Uterus (tissue), 4 donors: ENCODE data around the gene TNS1. TPM values are rescaled to one million over a fixed set of nuclear protein-coding genes. Genes with fewer than 3 reads are reported as not detected.
A peak's percentile ranks its signal among the peaks of the same experiment; 100 is the strongest.

Experiments
- DNase-seq, 2 donors: peaks; one replicate each; pipeline ENCODE4 v3.0.0-alpha.2; 2019 to 2020
- H3K27ac ChIP-seq, 2 donors: fragments of 200-600 bp; sonication (generic); 1 replicate in 1 of 2; 2 replicates in 1 of 2; pipeline ENCODE4 v1.5.1; 2016 to 2018
- H3K27me3 ChIP-seq, 2 donors: fragments of 200-600 bp; sonication (generic); one replicate each; pipeline ENCODE4 v1.5.1; 2018 to 2019; ENCODE audit warnings: control low read depth in 1 of 2
- H3K36me3 ChIP-seq, 2 donors: fragments of 200-600 bp; sonication (generic); one replicate each; pipeline ENCODE4 v1.5.1; 2019; ENCODE audit warnings: control low read depth in 1 of 2
- H3K4me1 ChIP-seq, 2 donors: fragments of 200-600 bp; sonication (generic); one replicate each; pipeline ENCODE4 v1.5.1; 2018 to 2019; ENCODE audit warnings: control low read depth in 1 of 2
- H3K4me3 ChIP-seq, 2 donors: fragments of 200-600 bp; sonication (generic); 1 replicate in 1 of 2; 2 replicates in 1 of 2; pipeline ENCODE4 v1.5.1; 2018 to 2019; ENCODE audit warnings: mild to moderate bottlenecking in 1 of 2
- H3K9me3 ChIP-seq, 2 donors: fragments of 200-600 bp; sonication (generic); one replicate each; pipeline ENCODE4 v1.5.1; 2019; ENCODE audit warnings: control low read depth in 1 of 2
- POLR2A ChIP-seq, 2 donors: fragments of 450-650 bp; IDR thresholded peaks; one replicate each; pipeline ENCODE4 v1.6.1; 2016; ENCODE audit warnings: antibody characterized with exemption in 2 of 2, mild to moderate bottlenecking in 1 of 2, moderate library complexity in 1 of 2
- intact Hi-C: fragments of 100-400 bp; cut with DNase I; formaldehyde crosslinking; loops from one replicate; pipeline ENCODE4 v1.15.1; 2023; ENCODE audit warnings: low total_unique reads
- total RNA-seq, 4 donors: library from RNA; depleted of rRNA in 3 of 4; stranded (reverse); fragments of >200 nt in 3 of 4; gene quantifications; one replicate each; pipeline versions ENCODE4 v1.1.0 to v1.2.4, GENCODE V29; 2014 to 2023
- TF ChIP-seq, protein P1 (sequence below), 4 experiments: fragments of 200-600 bp in 2 of 4; fragments of 450-650 bp in 2 of 4; sonication (generic) in 2 of 4; IDR thresholded peaks; one replicate each; pipeline ENCODE4 v1.5.1; 2016 to 2019; ENCODE audit warnings: antibody characterized with exemption in 4 of 4, mild to moderate bottlenecking in 2 of 4, moderate library complexity in 1 of 4
- donor health status: DM: yes; HTN: yes; CAD: no.

TNS1 gene
- total RNA-seq, 4 donors from 2014 or later: 144 to 1,338 (median 313) TPM

DNA sequence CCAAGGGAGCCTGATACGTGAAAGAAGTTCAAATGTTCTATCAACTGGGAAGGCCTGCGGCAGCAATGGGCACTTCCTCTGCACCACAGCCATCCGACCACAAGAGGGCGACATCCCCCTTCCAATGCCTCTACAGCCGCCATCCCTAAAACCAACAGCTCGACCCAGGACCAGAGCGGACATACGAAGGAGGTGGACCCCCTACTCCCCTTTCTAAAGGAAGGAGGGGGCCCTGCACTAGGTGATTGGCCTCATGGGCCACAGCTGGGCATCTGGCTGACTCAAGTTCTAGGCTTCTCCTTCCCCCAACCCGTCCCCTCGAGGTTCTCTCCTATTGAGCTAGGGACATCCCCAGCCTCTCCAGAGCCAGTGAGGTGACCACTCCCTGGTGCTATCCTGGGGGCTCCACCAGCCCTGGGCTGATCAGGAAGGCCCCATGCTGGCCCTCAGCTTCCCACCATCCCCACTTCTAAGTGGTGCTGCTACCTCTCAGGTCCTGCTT is 217.2 kb downstream of the TNS1 start:
- intact Hi-C loops: loop anchor here (2.0 to 5.0 kb wide), 3 partner anchors 102 to 249 kb away; no protein-coding TSS in a partner anchor
- H3K9me3 ChIP-seq: peaks cover 0 to 8% of the 10 kb centered on the region in 2 donors
- H3K4me1 ChIP-seq: no peaks in the 10 kb centered on the region
- no peak overlapping the region for H3K4me3 ChIP-seq
- TF ChIP-seq, protein P1, sequence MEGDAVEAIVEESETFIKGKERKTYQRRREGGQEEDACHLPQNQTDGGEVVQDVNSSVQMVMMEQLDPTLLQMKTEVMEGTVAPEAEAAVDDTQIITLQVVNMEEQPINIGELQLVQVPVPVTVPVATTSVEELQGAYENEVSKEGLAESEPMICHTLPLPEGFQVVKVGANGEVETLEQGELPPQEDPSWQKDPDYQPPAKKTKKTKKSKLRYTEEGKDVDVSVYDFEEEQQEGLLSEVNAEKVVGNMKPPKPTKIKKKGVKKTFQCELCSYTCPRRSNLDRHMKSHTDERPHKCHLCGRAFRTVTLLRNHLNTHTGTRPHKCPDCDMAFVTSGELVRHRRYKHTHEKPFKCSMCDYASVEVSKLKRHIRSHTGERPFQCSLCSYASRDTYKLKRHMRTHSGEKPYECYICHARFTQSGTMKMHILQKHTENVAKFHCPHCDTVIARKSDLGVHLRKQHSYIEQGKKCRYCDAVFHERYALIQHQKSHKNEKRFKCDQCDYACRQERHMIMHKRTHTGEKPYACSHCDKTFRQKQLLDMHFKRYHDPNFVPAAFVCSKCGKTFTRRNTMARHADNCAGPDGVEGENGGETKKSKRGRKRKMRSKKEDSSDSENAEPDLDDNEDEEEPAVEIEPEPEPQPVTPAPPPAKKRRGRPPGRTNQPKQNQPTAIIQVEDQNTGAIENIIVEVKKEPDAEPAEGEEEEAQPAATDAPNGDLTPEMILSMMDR (IDR thresholded peaks at IDR 0.05): peak; percentile 93 to 96 (median 96)
- no peak for TF ChIP-seq POLR2A (IDR thresholded peaks at IDR 0.05)
- peak overlapping the region in 1 of 2 donors; percentile 3 for H3K27ac ChIP-seq
- peak; percentile 83 to 84 for DNase-seq
- H3K27me3 ChIP-seq: no peaks in the 10 kb centered on the region
- no peaks in the 10 kb centered on the region for H3K36me3 ChIP-seq

DNA sequence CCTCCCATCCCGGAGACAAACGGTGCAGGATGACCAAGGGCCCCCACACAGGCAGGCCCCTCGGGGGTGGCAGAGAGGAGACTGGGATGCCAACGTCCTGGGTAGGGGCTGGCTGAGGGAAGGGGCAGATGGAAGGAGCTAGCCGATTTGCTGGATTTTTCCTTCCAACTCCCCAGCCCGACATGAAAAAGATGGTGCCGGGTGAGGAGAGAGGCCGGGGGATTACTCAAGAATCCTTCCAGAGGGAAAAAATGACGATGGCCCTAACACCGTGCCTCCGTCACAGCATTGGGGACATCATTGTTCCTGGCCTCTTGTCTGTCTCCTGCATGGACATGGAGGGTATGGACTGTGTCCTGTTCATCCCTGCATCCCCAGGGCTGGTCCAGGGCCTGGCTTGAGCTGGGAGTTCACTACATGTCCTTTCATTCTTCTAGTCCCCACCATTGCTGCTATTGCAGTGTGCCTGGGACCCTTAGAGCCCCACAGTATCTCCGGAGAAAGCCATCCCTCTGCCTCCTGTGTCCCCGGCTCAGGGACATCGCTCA is 217.7 kb downstream of the TNS1 start:
- Histone ChIP-seq H3K4me3 (no peak overlapping the region), H3K27ac (no peak overlapping the region), H3K27me3 (no peaks in the 10 kb centered on the region), H3K36me3 (no peaks in the 10 kb centered on the region), H3K4me1 (no peaks in the 10 kb centered on the region), H3K9me3 (peaks cover 0 to 8% of the 10 kb centered on the region in 2 donors)
- TF ChIP-seq POLR2A (IDR thresholded peaks at IDR 0.05): no peak
- TF ChIP-seq, protein P1 (IDR thresholded peaks at IDR 0.05): no peak
- DNase-seq: peak in 1 of 2 donors; percentile 20
- intact Hi-C loops: loop anchor here (2.0 to 5.0 kb wide), 3 partner anchors 102 to 250 kb away; no protein-coding TSS in a partner anchor

DNA sequence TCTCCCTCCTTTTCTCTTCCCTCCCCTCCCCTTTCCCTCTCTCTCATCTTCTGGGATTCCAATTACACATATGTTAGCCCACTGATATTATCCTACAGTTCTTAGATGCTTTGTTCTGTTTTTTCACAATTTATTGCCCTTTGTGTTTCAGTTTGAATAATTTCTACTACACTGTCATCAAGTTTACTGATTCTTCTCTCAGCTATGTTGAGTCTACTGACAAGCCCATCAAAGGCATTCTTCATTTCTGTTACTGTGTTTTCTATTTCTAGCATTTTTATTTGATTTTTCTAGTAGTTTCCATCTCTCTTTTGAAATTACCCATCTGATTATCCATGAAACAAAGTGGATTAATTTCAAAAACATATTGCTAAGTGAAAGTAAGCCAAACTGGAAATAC is 219.6 kb downstream of the TNS1 start:
- H3K27me3 ChIP-seq: no peaks in the 10 kb centered on the region
- no peaks in the 10 kb centered on the region for H3K36me3 ChIP-seq
- no peaks in the 10 kb centered on the region for H3K4me1 ChIP-seq
- peaks cover 0 to 8% of the 10 kb centered on the region in 2 donors for H3K9me3 ChIP-seq
- intact Hi-C loops: no loop called here
- TF ChIP-seq POLR2A (IDR thresholded peaks at IDR 0.05): no peak
- TF ChIP-seq, protein P1 (IDR thresholded peaks at IDR 0.05): no peak
- DNase-seq: no peak
- H3K4me3 ChIP-seq: no peak overlapping the region
- no peak overlapping the region for H3K27ac ChIP-seq

DNA sequence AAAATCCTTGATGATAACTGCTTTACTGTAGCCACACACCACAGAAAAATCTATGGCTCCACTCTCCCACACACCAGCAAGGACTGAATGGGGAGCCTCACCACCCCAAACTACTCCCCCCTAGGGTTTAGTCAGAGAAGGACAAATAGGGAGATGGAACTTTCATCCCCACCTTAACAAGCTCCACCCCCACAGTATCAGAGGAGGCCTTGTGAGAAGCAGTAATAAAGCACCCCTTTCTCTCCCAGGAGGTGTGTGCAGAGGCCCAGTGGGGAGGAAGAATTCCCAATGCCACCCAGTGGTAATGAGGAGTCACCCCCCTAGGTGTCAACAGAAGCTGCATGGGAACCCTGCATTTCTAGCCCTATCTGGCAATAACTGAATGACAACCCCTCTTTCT is 224.9 kb downstream of the TNS1 start:
- intact Hi-C loops: no loop called here
- H3K27ac ChIP-seq: no peak overlapping the region
- DNase-seq: no peak
- no peaks in the 10 kb centered on the region for H3K27me3 ChIP-seq
- no peaks in the 10 kb centered on the region for H3K4me1 ChIP-seq
- no peaks in the 10 kb centered on the region for H3K9me3 ChIP-seq
- no peaks in the 10 kb centered on the region for H3K36me3 ChIP-seq
- TF ChIP-seq, protein P1 (IDR thresholded peaks at IDR 0.05): no peak
- TF ChIP-seq POLR2A (IDR thresholded peaks at IDR 0.05): no peak
- H3K4me3 ChIP-seq: no peak overlapping the region

DNA sequence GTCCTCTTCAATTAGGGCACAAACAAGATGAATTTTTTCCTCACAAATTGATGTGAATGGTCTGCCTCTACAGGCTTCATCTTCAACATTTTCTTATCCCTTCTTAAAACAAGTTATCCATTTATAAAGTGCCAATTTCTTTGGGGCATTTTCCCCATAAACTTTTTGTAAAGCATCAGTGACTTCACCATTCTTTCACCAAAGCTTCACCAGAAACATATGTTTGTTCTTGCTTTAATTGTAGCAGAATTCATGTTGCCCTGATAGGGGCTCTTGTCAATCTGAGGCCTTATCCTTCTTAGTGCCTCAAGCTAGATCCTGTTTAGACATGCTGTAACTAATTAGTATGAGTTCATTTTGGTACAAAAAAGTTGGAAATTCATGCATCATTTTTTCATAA is 226.2 kb downstream of the TNS1 start:
- no peaks in the 10 kb centered on the region for H3K9me3 ChIP-seq
- no peak overlapping the region for H3K4me3 ChIP-seq
- no peaks in the 10 kb centered on the region for H3K27me3 ChIP-seq
- H3K4me1 ChIP-seq: no peaks in the 10 kb centered on the region
- no peaks in the 10 kb centered on the region for H3K36me3 ChIP-seq
- DNase-seq: no peak
- TF ChIP-seq, protein P1 (IDR thresholded peaks at IDR 0.05): no peak
- no peak for TF ChIP-seq POLR2A (IDR thresholded peaks at IDR 0.05)
- intact Hi-C loops: no loop called here
- no peak overlapping the region for H3K27ac ChIP-seq
